ENCODE data around the gene CDK5.

GRCh38 chr7:151094675-151095074 lies 37.0 kb upstream of the CDK5 start:
- no peak for TF ChIP-seq CTCF (IDR thresholded peaks at IDR 0.05)
- TF ChIP-seq POLR2A (IDR thresholded peaks at IDR 0.05), result no peak
- no peak for TF ChIP-seq POLR2AphosphoS5 (IDR thresholded peaks at IDR 0.05)

All from prostate gland (tissue), 2 donors.